Right ventricle myocardium inferior (tissue), 1 donor: ENCODE measurements around the gene RASA4. TPM values are rescaled to one million over a fixed set of nuclear protein-coding genes. Genes with fewer than 3 reads are reported as not detected.
A peak's percentile ranks its signal among the peaks of the same experiment; 100 is the strongest.
"Not testable (repeated sequence)": the region's sequence is repeated elsewhere in the genome, so short reads cannot be mapped to it uniquely, and the experiment has no call there.

Source experiments
- ATAC-seq: fragments of 200-7000 bp; cut with Tn5 transposase; one replicate; pipeline ENCODE4 v1.9.1; 2020; ENCODE audit warnings: mild to moderate bottlenecking, moderate library complexity
- DNase-seq: peaks from one replicate; pipeline ENCODE4 v3.0.0; 2021; ENCODE audit errors: missing footprints
- intact Hi-C: fragments of 100-400 bp; cut with DNase I; formaldehyde crosslinking; loops from one replicate; pipeline ENCODE4 v1.11.0; 2022
- total RNA-seq: library from RNA; stranded (reverse); fragmentation: NEBNext Ultra II Directional; extraction: Animal tissue kit (Norgen Biotek cat#: 25700); gene quantifications from one replicate; pipeline ENCODE4 v1.2.1, GENCODE V29; 2021
- donor health status: DM: no; HTN: yes; CAD: no; lungs with severe emphysema.

The RASA4 gene
- total RNA-seq, 1 donor from 2014 or later, result 17.1 TPM

GRCh38 chr7:102611013-102611674 lies 5.4 kb downstream of the RASA4 start:
- intact Hi-C loops, DNase-seq: not testable (repeated sequence)
- ATAC-seq, result peak; percentile 81

- ATAC-seq, DNase-seq: not testable (repeated sequence)
These were observed 6.1 kb downstream of the RASA4 start for GRCh38 chr7:102610441-102610840.

GRCh38 chr7:102609734-102610133 lies 6.8 kb downstream of the RASA4 start:
- DNase-seq, ATAC-seq, intact Hi-C loops: not testable (repeated sequence)

More at GRCh38 chr7:102610441-102610840, 6.1 kb downstream of the RASA4 start:
- intact Hi-C loops, result not testable (repeated sequence)

- intact Hi-C loops, DNase-seq, ATAC-seq: not testable (repeated sequence)
These were observed 9.7 kb downstream of the RASA4 start for GRCh38 chr7:102606848-102607247.

GRCh38 chr7:102604431-102605145 lies 12.0 kb downstream of the RASA4 start:
- DNase-seq, intact Hi-C loops, ATAC-seq: not testable (repeated sequence)

GRCh38 chr7:102602317-102602716 lies 14.2 kb downstream of the RASA4 start:
- intact Hi-C loops, DNase-seq, ATAC-seq: not testable (repeated sequence)

GRCh38 chr7:102599699-102600098 lies 16.9 kb downstream of the RASA4 start:
- DNase-seq, intact Hi-C loops, ATAC-seq: not testable (repeated sequence)

- ATAC-seq, intact Hi-C loops: not testable (repeated sequence)
- DNase-seq, result peak; percentile 15
These were observed 20.5 kb downstream of the RASA4 start for GRCh38 chr7:102596036-102596435.

- DNase-seq, intact Hi-C loops: not testable (repeated sequence)
- peak; percentile 42 for ATAC-seq
These were observed 22.8 kb downstream of the RASA4 start for GRCh38 chr7:102593637-102594334.

- peak; percentile 86 for ATAC-seq
- intact Hi-C loops, result not testable (repeated sequence)
- peak; percentile 67 for DNase-seq
These were observed 24.0 kb downstream of the RASA4 start for GRCh38 chr7:102592477-102593019.

GRCh38 chr7:102589857-102590256 lies 26.7 kb downstream of the RASA4 start:
- peak; percentile 10 for ATAC-seq
- DNase-seq, intact Hi-C loops: not testable (repeated sequence)

GRCh38 chr7:102583495-102583894 lies 33.1 kb downstream of the RASA4 start:
- DNase-seq, intact Hi-C loops, ATAC-seq: not testable (repeated sequence)

- DNase-seq, intact Hi-C loops: not testable (repeated sequence)
- ATAC-seq, result peak; percentile 14
These were observed 34.8 kb downstream of the RASA4 start for GRCh38 chr7:102581722-102582121.

GRCh38 chr7:102578486-102578885 lies 38.1 kb downstream of the RASA4 start:
- peak; percentile 33 for DNase-seq
- intact Hi-C loops, ATAC-seq: not testable (repeated sequence)

GRCh38 chr7:102577315-102578240 lies 39.0 kb downstream of the RASA4 start:
- ATAC-seq, DNase-seq, intact Hi-C loops: not testable (repeated sequence)

GRCh38 chr7:102576363-102576762 lies 40.2 kb downstream of the RASA4 start:
- DNase-seq, ATAC-seq, intact Hi-C loops: not testable (repeated sequence)

GRCh38 chr7:102574607-102575006 lies 41.9 kb downstream of the RASA4 start:
- DNase-seq, ATAC-seq, intact Hi-C loops: not testable (repeated sequence)
